MG63 (cell line): Measurements from ENCODE around the gene CAMKK2. TPM values are rescaled to one million over a fixed set of nuclear protein-coding genes. Genes with fewer than 3 reads are reported as not detected.
"Not testable (repeated sequence)": the region's sequence is repeated elsewhere in the genome, so short reads cannot be mapped to it uniquely, and the experiment has no call there.

Source experiments
- DNase-seq: peaks from one replicate; pipeline ENCODE4 v3.0.0-alpha.2; 2020
- H3K27me3 ChIP-seq: fragments of 250-450 bp; sonication (Bioruptor Pico); 2 replicates; pipeline ENCODE4 v1.5.1; 2020; ENCODE audit warnings: mild to moderate bottlenecking, moderate library complexity
- H3K36me3 ChIP-seq: fragments of 250-450 bp; sonication (Bioruptor Pico); 2 replicates; pipeline ENCODE4 v1.5.1; 2020; ENCODE audit warnings: mild to moderate bottlenecking, moderate library complexity
- H3K4me3 ChIP-seq: fragments of 250-450 bp; sonication (Bioruptor Pico); 2 replicates; pipeline ENCODE4 v1.5.1; 2020; ENCODE audit warnings: mild to moderate bottlenecking, moderate library complexity
- H3K9me3 ChIP-seq: fragments of 250-450 bp; sonication (Bioruptor Pico); 2 replicates; pipeline ENCODE4 v1.5.1; 2020; ENCODE audit warnings: mild to moderate bottlenecking, moderate library complexity
- total RNA-seq: library from RNA; depleted of rRNA; stranded (reverse); fragments of >200 nt; shearing (Covaris generic); gene quantifications from 2 replicates; pipeline ENCODE4 v1.2.3, GENCODE V29; 2014; ENCODE audit warnings: low replicate concordance; rRNA removed

The CAMKK2 gene
- 35.9 and 36.6 TPM in 2 replicates for total RNA-seq

GRCh38 chr12:121296618-121297434 lies at the start of gene CAMKK2:
Gene CAMKK2 (minus strand): TSS chr12:121296709. CDS start chr12:121274526, 22,183 bp downstream.
- Histone ChIP-seq H3K36me3 (peaks cover 3% of the 10 kb centered on the region), H3K4me3 (peak within 1 kb of the TSS; percentile 95), H3K9me3 (no peaks in the 10 kb centered on the region), H3K27me3 (no peaks in the 10 kb centered on the region)
- peak; percentile 86 for DNase-seq

- H3K4me3 ChIP-seq: no peak overlapping the region
- peaks cover 51% of the 10 kb centered on the region for H3K36me3 ChIP-seq
- no peak for DNase-seq
- H3K27me3 ChIP-seq: no peaks in the 10 kb centered on the region
- H3K9me3 ChIP-seq: no peaks in the 10 kb centered on the region
Observed at GRCh38 chr12:121345151-121345815, 48.8 kb upstream of the CAMKK2 start.

GRCh38 chr12:121344506-121344905 lies 48.0 kb upstream of the CAMKK2 start:
- no peak for DNase-seq
- H3K27me3 ChIP-seq: no peaks in the 10 kb centered on the region
- no peak overlapping the region for H3K4me3 ChIP-seq
- H3K9me3 ChIP-seq: no peaks in the 10 kb centered on the region
- peaks cover 53% of the 10 kb centered on the region for H3K36me3 ChIP-seq

GRCh38 chr12:121337416-121337815 lies 40.9 kb upstream of the CAMKK2 start:
- Histone ChIP-seq H3K9me3 (no peaks in the 10 kb centered on the region), H3K4me3 (no peak overlapping the region), H3K36me3 (peaks cover 81% of the 10 kb centered on the region), H3K27me3 (no peaks in the 10 kb centered on the region)
- DNase-seq: no peak

- DNase-seq: no peak
- Histone ChIP-seq H3K4me3 (no peak overlapping the region), H3K36me3 (peaks cover 89% of the 10 kb centered on the region), H3K27me3 (no peaks in the 10 kb centered on the region), H3K9me3 (no peaks in the 10 kb centered on the region)
Observed at GRCh38 chr12:121334513-121335343, 38.2 kb upstream of the CAMKK2 start.

- no peaks in the 10 kb centered on the region for H3K9me3 ChIP-seq
- H3K27me3 ChIP-seq: no peaks in the 10 kb centered on the region
- no peak for DNase-seq
- peaks cover 90% of the 10 kb centered on the region for H3K36me3 ChIP-seq
- no peak overlapping the region for H3K4me3 ChIP-seq
Observed at GRCh38 chr12:121333747-121334146, 37.2 kb upstream of the CAMKK2 start.

GRCh38 chr12:121331248-121331647 lies 34.7 kb upstream of the CAMKK2 start:
- Histone ChIP-seq H3K9me3 (no peaks in the 10 kb centered on the region), H3K27me3 (no peaks in the 10 kb centered on the region), H3K4me3 (no peak overlapping the region), H3K36me3 (peaks cover 96% of the 10 kb centered on the region)
- no peak for DNase-seq

- no peak for DNase-seq
- Histone ChIP-seq H3K4me3 (no peak overlapping the region), H3K9me3 (no peaks in the 10 kb centered on the region), H3K36me3 (peaks cover 93% of the 10 kb centered on the region), H3K27me3 (no peaks in the 10 kb centered on the region)
Observed at GRCh38 chr12:121330692-121331091, 34.2 kb upstream of the CAMKK2 start.

- no peak for DNase-seq
- no peak overlapping the region for H3K4me3 ChIP-seq
- peaks cover 88% of the 10 kb centered on the region for H3K36me3 ChIP-seq
- no peaks in the 10 kb centered on the region for H3K27me3 ChIP-seq
- H3K9me3 ChIP-seq: no peaks in the 10 kb centered on the region
Observed at GRCh38 chr12:121330195-121330594, 33.7 kb upstream of the CAMKK2 start.

- H3K36me3 ChIP-seq: peaks cover 84% of the 10 kb centered on the region
- no peak for DNase-seq
Observed at GRCh38 chr12:121328620-121329019, 32.1 kb upstream of the CAMKK2 start.

GRCh38 chr12:121326996-121327674 lies 30.6 kb upstream of the CAMKK2 start:
- H3K36me3 ChIP-seq: peaks cover 78% of the 10 kb centered on the region
- H3K4me3 ChIP-seq: no peak overlapping the region
- no peak for DNase-seq
- no peaks in the 10 kb centered on the region for H3K27me3 ChIP-seq
- H3K9me3 ChIP-seq: no peaks in the 10 kb centered on the region

More at GRCh38 chr12:121328620-121329019, 32.1 kb upstream of the CAMKK2 start:
- H3K4me3 ChIP-seq: no peak overlapping the region
- H3K9me3 ChIP-seq: no peaks in the 10 kb centered on the region
- no peaks in the 10 kb centered on the region for H3K27me3 ChIP-seq

GRCh38 chr12:121325922-121326396 lies 29.4 kb upstream of the CAMKK2 start:
- DNase-seq: no peak
- H3K4me3 ChIP-seq: no peak overlapping the region
- H3K36me3 ChIP-seq: peaks cover 66% of the 10 kb centered on the region
- no peaks in the 10 kb centered on the region for H3K9me3 ChIP-seq
- no peaks in the 10 kb centered on the region for H3K27me3 ChIP-seq

- Histone ChIP-seq H3K9me3 (no peaks in the 10 kb centered on the region), H3K27me3 (no peaks in the 10 kb centered on the region), H3K36me3 (peaks cover 53% of the 10 kb centered on the region), H3K4me3 (no peak overlapping the region)
- DNase-seq: no peak
Observed at GRCh38 chr12:121323908-121324307, 27.4 kb upstream of the CAMKK2 start.

- peaks cover 50% of the 10 kb centered on the region for H3K36me3 ChIP-seq
- no peaks in the 10 kb centered on the region for H3K9me3 ChIP-seq
- H3K4me3 ChIP-seq: no peak overlapping the region
- H3K27me3 ChIP-seq: no peaks in the 10 kb centered on the region
- no peak for DNase-seq
Observed at GRCh38 chr12:121318121-121318520, 21.6 kb upstream of the CAMKK2 start.

GRCh38 chr12:121314431-121314830 lies 17.9 kb upstream of the CAMKK2 start:
- Histone ChIP-seq H3K27me3 (no peaks in the 10 kb centered on the region), H3K36me3 (peaks cover 64% of the 10 kb centered on the region), H3K4me3 (no peak overlapping the region), H3K9me3 (no peaks in the 10 kb centered on the region)
- no peak for DNase-seq

- not testable (repeated sequence) for H3K27me3 ChIP-seq, DNase-seq, H3K4me3 ChIP-seq, H3K9me3 ChIP-seq
- H3K36me3 ChIP-seq: peaks cover 49% of the 10 kb centered on the region
Observed at GRCh38 chr12:121310231-121310630, 13.7 kb upstream of the CAMKK2 start.
